SK-N-SH treated with all-trans-retinoic acid at 6 μM for 48 hours (cell line): ENCODE measurements around the gene LAMA3.

Source experiments
- ATAC-seq: fragments of 200-7000 bp; cut with Tn5 transposase; 3 replicates; pipeline ENCODE4 v1.9.1; 2020; ENCODE audit warnings: mild to moderate bottlenecking, moderate library complexity
- ARNTL ChIP-seq: fragments of 450-650 bp; formaldehyde crosslinking; IDR thresholded peaks from 2 replicates; pipeline ENCODE4 v1.5.0; 2020; ENCODE audit warnings: low read depth, mild to moderate bottlenecking, moderate library complexity, borderline replicate concordance
- CSDC2 ChIP-seq: fragments of 250-450 bp; sonication (Bioruptor Pico); IDR thresholded peaks from 2 replicates; pipeline ENCODE4 v1.5.0; 2020; ENCODE audit warnings: mild to moderate bottlenecking, moderate library complexity
- ESRRG ChIP-seq: fragments of 250-450 bp; sonication (Bioruptor Pico); IDR thresholded peaks from 2 replicates; pipeline ENCODE4 v1.6.1; 2021; ENCODE audit warnings: mild to moderate bottlenecking
- GLIS3 ChIP-seq: fragments of 250-450 bp; sonication (Bioruptor Pico); IDR thresholded peaks from 2 replicates; pipeline ENCODE4 v1.5.0; 2020; ENCODE audit warnings: mild to moderate bottlenecking, moderate library complexity
- ISL1 ChIP-seq: fragments of 250-450 bp; sonication (Bioruptor Pico); IDR thresholded peaks from 2 replicates; pipeline ENCODE4 v2.1.2; 2022; ENCODE audit warnings: mild to moderate bottlenecking, moderate library complexity
- OSR1 ChIP-seq: fragments of 250-450 bp; sonication (Bioruptor Pico); IDR thresholded peaks from 2 replicates; pipeline ENCODE4 v1.8.0; 2022; ENCODE audit warnings: moderate library complexity, mild to moderate bottlenecking, inconsistent platforms
- PATZ1 ChIP-seq: fragments of 250-450 bp; sonication (Bioruptor Pico); IDR thresholded peaks from 2 replicates; pipeline ENCODE4 v1.8.0; 2020; ENCODE audit warnings: mild to moderate bottlenecking, moderate library complexity, borderline replicate concordance
- POU6F1 ChIP-seq: fragments of 250-450 bp; sonication (Bioruptor Pico); IDR thresholded peaks from 2 replicates; pipeline ENCODE4 v1.8.0; 2021; ENCODE audit warnings: low read depth, mild to moderate bottlenecking, moderate library complexity, borderline replicate concordance
- PPARA ChIP-seq: fragments of 250-450 bp; sonication (Bioruptor Pico); IDR thresholded peaks from 2 replicates; pipeline ENCODE4 v1.5.0; 2020; ENCODE audit warnings: mild to moderate bottlenecking, borderline replicate concordance
- RARB ChIP-seq: fragments of 250-450 bp; sonication (Bioruptor Pico); IDR thresholded peaks from 2 replicates; pipeline ENCODE4 v1.8.0; 2021; ENCODE audit warnings: mild to moderate bottlenecking, moderate library complexity
- SNAI2 ChIP-seq: fragments of 250-450 bp; sonication (Bioruptor Pico); IDR thresholded peaks from 2 replicates; pipeline ENCODE4 v1.5.0; 2020; ENCODE audit warnings: mild to moderate bottlenecking, moderate library complexity
- TCF4 ChIP-seq: fragments of 250-450 bp; sonication (Bioruptor Pico); IDR thresholded peaks from 2 replicates; pipeline ENCODE4 v1.8.0; 2021; ENCODE audit warnings: mild to moderate bottlenecking, moderate library complexity, borderline replicate concordance
- TOX ChIP-seq: fragments of 250-450 bp; sonication (Bioruptor Pico); IDR thresholded peaks from 2 replicates; pipeline ENCODE4 v1.8.0; 2021; ENCODE audit warnings: mild to moderate bottlenecking, moderate library complexity, borderline replicate concordance
- ZC3H10 ChIP-seq: fragments of 250-450 bp; sonication (Bioruptor Pico); IDR thresholded peaks from 2 replicates; pipeline ENCODE4 v1.5.1; 2021; ENCODE audit warnings: mild to moderate bottlenecking, moderate library complexity
- ZFP3 ChIP-seq: fragments of 250-450 bp; sonication (Bioruptor Pico); IDR thresholded peaks from 2 replicates; pipeline ENCODE4 v1.5.0; 2020; ENCODE audit warnings: mild to moderate bottlenecking, moderate library complexity
- ZFP30 ChIP-seq: fragments of 450-650 bp; formaldehyde crosslinking; IDR thresholded peaks from 2 replicates; pipeline ENCODE4 v1.5.0; 2022; ENCODE audit warnings: mild to moderate bottlenecking, moderate library complexity
- ZNF565 ChIP-seq: fragments of 450-650 bp; formaldehyde crosslinking; conservative IDR thresholded peaks from 2 replicates; pipeline ENCODE4 v1.5.0; 2020; ENCODE audit warnings: low read depth, mild to moderate bottlenecking, moderate library complexity
- ZNF70 ChIP-seq: fragments of 450-650 bp; formaldehyde crosslinking; IDR thresholded peaks from 2 replicates; pipeline ENCODE4 v1.5.0; 2020; ENCODE audit warnings: mild to moderate bottlenecking, moderate library complexity
- ZNF8 ChIP-seq: fragments of 450-650 bp; formaldehyde crosslinking; IDR thresholded peaks from 2 replicates; pipeline ENCODE4 v1.5.0; 2020; ENCODE audit warnings: mild to moderate bottlenecking, moderate library complexity
- TF ChIP-seq, protein P1 (sequence below): fragments of 250-450 bp; sonication (Bioruptor Pico); IDR thresholded peaks from 2 replicates; pipeline ENCODE4 v1.5.1; 2020; ENCODE audit warnings: low read depth, mild to moderate bottlenecking, moderate library complexity
- TF ChIP-seq, protein P2 (sequence below): fragments of 250-450 bp; sonication (Bioruptor Pico); IDR thresholded peaks from 2 replicates; pipeline ENCODE4 v1.5.0; 2020; ENCODE audit warnings: mild to moderate bottlenecking, moderate library complexity
- TF ChIP-seq, protein P3 (sequence below): fragments of 250-450 bp; sonication (Bioruptor Pico); IDR thresholded peaks from 2 replicates; pipeline ENCODE4 v1.5.1; 2021; ENCODE audit warnings: mild to moderate bottlenecking, moderate library complexity

Gene LAMA3

DNA sequence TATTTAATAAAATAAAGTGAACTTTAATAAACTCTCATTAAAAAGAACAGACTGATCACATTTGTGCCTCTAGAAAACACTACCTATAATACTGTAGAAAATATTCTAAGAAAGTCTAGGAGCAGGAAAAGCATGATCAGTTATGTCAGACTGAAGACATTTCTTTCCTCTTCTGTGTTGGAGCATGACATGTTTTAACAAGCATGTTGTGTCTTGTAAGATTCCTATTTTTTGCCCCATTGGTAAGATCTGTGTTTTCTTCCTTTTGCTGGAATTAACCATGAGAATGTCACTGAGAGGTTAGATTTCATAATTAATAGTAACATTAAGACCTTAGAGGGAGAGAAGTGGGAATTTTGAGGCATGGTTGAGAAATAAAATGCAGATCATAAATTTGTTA, 27.7 kb downstream of the LAMA3 start:
- ATAC-seq, result no peak
- TF ChIP-seq ZNF8 (no peak), GLIS3 (no peak), ISL1 (CRISPR knock-in tag) (no peak), CSDC2 (CRISPR knock-in tag) (no peak), ZC3H10 (CRISPR knock-in tag) (no peak), PATZ1 (CRISPR knock-in tag) (no peak), ZFP30 (CRISPR knock-in tag) (no peak), ZNF70 (CRISPR knock-in tag) (no peak), OSR1 (CRISPR knock-in tag) (no peak), POU6F1 (no peak), ESRRG (CRISPR knock-in tag) (no peak), ZNF565 (no peak), TOX (CRISPR knock-in tag) (no peak), SNAI2 (CRISPR knock-in tag) (no peak), ARNTL (no peak), PPARA (CRISPR knock-in tag) (no peak)
- TF ChIP-seq, protein P1, sequence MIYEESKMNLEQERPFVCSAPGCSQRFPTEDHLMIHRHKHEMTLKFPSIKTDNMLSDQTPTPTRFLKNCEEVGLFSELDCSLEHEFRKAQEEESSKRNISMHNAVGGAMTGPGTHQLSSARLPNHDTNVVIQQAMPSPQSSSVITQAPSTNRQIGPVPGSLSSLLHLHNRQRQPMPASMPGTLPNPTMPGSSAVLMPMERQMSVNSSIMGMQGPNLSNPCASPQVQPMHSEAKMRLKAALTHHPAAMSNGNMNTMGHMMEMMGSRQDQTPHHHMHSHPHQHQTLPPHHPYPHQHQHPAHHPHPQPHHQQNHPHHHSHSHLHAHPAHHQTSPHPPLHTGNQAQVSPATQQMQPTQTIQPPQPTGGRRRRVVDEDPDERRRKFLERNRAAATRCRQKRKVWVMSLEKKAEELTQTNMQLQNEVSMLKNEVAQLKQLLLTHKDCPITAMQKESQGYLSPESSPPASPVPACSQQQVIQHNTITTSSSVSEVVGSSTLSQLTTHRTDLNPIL (CRISPR knock-in tag), result no peak
- TF ChIP-seq, protein P2, sequence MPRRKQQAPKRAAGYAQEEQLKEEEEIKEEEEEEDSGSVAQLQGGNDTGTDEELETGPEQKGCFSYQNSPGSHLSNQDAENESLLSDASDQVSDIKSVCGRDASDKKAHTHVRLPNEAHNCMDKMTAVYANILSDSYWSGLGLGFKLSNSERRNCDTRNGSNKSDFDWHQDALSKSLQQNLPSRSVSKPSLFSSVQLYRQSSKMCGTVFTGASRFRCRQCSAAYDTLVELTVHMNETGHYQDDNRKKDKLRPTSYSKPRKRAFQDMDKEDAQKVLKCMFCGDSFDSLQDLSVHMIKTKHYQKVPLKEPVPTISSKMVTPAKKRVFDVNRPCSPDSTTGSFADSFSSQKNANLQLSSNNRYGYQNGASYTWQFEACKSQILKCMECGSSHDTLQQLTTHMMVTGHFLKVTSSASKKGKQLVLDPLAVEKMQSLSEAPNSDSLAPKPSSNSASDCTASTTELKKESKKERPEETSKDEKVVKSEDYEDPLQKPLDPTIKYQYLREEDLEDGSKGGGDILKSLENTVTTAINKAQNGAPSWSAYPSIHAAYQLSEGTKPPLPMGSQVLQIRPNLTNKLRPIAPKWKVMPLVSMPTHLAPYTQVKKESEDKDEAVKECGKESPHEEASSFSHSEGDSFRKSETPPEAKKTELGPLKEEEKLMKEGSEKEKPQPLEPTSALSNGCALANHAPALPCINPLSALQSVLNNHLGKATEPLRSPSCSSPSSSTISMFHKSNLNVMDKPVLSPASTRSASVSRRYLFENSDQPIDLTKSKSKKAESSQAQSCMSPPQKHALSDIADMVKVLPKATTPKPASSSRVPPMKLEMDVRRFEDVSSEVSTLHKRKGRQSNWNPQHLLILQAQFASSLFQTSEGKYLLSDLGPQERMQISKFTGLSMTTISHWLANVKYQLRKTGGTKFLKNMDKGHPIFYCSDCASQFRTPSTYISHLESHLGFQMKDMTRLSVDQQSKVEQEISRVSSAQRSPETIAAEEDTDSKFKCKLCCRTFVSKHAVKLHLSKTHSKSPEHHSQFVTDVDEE, result no peak
- TF ChIP-seq, protein P3, sequence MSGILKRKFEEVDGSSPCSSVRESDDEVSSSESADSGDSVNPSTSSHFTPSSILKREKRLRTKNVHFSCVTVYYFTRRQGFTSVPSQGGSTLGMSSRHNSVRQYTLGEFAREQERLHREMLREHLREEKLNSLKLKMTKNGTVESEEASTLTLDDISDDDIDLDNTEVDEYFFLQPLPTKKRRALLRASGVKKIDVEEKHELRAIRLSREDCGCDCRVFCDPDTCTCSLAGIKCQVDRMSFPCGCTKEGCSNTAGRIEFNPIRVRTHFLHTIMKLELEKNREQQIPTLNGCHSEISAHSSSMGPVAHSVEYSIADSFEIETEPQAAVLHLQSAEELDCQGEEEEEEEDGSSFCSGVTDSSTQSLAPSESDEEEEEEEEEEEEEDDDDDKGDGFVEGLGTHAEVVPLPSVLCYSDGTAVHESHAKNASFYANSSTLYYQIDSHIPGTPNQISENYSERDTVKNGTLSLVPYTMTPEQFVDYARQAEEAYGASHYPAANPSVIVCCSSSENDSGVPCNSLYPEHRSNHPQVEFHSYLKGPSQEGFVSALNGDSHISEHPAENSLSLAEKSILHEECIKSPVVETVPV, result no peak

GRCh38 chr18:23718243-23718720, 29.0 kb downstream of the LAMA3 start:
- ATAC-seq, result no peak
- TF ChIP-seq, protein P3, result no peak
- no peak for TF ChIP-seq TOX (CRISPR knock-in tag)
- TF ChIP-seq TCF4 (CRISPR knock-in tag), result no peak
- no peak for TF ChIP-seq ZC3H10 (CRISPR knock-in tag)
- no peak for TF ChIP-seq PATZ1 (CRISPR knock-in tag)
- TF ChIP-seq, protein P1 (CRISPR knock-in tag), result no peak
- TF ChIP-seq ZNF8, result no peak
- TF ChIP-seq GLIS3, result no peak
- no peak for TF ChIP-seq RARB (CRISPR knock-in tag)
- no peak for TF ChIP-seq POU6F1
- no peak for TF ChIP-seq ZFP3 (CRISPR knock-in tag)
- TF ChIP-seq SNAI2 (CRISPR knock-in tag), result no peak
- TF ChIP-seq ARNTL, result no peak
- TF ChIP-seq ZFP30 (CRISPR knock-in tag), result no peak
